ENCODE measurements around the gene GYG2.
A peak's percentile ranks its signal among the peaks of the same experiment; 100 is the strongest.
"Not testable (repeated sequence)": the region's sequence is repeated elsewhere in the genome, so short reads cannot be mapped to it uniquely, and the experiment has no call there.

The GYG2 gene

DNA sequence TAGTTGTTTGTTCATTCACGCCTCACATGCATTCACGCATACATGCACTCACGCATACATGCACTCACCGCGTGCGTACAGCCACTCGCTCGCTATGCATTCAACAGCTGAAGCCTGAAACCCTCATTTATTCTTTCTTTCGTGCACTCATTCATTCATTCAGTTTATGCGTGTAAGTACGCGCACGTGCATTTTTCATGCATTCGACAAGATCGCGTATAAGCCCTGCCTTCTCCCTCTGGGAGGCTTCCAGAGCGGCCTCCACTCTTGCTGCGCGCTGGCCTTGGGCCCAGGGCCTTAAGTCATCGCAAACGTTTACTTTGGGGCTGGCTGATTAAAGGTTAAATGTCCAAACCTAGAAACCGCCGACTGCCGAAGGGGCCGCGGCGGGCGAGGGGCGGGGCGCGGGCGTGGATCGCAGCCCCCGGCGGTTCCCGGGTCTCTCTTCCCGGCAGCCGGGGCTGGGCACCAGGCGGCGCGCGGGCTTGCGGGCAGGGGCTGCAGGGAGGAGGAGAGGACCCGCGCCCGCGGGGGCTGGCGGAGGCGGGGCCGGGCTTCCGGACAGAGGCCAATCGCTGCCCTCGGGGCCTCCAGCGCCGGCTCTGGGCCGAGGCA is at the start of gene GYG2:
Gene GYG2, plus strand, starts transcription at position 587 of the 615 bp plus-strand sequence. CDS start 1,259 bp downstream, outside the sequence.
- peak; percentile 51 for DNase-seq (ENCODE audit: low spot score)

DNA sequence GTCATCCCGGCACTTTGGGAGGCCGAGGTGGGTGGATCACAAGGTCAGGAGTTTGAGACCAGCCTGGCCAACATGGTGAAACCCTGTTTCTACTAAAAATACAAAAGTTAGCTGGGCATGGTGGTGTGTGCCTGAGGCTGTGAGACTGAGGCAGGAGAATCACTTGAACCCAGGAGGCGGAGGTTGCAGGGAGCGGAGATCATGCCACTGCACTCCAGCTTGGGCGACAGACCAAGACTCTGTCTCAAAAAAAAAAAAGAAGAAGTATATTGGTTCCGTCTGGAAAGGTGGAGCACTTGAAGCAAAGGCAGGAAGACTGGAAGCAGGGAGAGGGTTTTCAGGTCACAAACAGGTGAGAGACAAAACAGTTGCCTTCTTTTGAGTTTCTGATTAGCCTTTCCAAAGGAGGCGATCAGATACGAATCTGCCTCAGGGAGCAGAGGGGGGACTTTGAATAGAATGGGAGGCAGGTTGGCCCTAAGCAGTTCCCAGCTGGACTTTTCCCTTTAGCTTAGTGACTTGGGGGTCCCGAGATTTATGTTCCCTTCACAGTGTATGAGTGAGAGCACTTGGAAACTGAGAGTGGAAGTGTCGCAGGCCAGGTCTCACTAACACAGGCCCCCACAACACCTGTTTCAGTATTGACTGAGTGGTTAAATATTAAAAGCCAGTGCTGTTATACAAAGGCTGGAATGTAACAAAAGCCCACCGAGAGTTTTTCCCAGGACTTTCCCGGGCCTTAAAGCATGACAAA is 48.1 kb upstream of the GYG2 start:
- DNase-seq (ENCODE audit: low spot score), result not testable (repeated sequence)

DNA sequence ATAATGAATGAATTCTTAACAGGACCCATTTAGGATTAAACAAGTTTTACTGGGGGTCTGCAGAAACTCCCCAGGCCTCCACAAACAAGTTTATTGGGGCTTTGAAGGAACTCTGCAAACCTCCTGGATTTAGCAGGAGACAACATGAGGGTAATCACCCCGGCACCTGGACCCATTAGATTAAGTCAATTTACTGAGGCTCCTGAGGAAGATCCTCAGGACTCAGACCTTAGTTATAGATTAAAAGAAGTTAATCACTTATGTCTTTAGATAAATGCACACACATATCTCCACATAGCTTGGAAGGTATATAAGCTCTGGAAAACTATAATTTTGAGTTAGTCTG is 47.5 kb upstream of the GYG2 start:
- no peak for DNase-seq (ENCODE audit: low spot score)

DNA sequence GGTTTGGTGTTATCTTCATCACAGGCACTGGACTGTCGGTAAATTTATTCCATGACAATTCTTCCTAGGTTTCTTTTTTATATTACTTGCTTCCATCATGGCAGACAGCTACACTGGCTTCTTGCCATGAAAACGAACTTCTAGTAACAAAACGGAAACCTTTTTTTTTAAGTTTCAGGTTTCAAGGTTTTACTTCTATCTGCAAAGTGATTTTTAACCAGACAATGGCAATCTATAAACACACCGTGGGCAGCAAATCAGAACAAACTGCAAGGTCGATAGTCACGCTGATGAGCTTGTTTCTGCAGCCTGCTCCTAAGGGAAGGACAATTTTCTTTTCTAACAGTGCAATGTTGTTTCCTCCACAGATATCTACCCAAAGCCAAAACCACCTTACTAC is 47.0 kb upstream of the GYG2 start:
- no peak for DNase-seq (ENCODE audit: low spot score)

DNA sequence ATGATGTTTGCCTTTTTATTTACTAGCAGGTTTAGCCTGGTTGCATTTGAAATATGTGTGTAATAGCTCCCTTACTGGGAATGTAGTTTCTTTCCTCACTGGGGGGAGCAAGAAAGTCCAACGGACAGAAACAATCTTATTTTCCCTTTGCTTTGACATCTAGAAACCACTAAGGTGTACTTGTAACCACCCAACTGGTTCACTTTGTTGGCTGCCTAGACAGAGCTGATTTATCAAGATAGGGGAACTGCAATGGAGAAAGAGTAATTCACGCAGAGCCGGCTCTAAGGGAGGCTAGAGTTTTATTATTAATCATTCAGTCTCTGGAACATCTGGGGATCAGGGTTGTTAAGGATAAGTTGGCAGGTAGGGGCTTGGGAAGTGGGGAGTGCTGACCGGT is 46.6 kb upstream of the GYG2 start:
- DNase-seq (ENCODE audit: low spot score), result no peak

DNA sequence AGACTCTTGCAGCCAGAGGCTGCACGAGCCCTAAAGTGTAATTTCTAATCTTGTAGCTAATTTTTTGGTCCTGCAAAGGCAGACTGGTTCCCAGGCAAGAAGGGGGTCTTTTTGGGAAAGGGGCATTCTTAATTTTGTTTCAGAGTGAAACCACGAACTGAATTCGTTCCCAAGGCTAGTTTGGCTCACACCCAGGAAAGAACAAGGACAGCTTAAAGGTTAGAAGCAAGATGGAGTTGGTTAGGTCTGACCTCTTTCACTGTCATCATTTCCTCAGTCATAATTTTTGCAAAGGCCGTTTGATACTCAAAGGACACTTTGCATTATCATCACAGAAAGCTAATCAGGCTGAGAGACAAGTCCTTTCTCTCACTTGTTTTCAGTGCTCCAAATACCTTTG is 46.0 kb upstream of the GYG2 start:
- no peak for DNase-seq (ENCODE audit: low spot score)

DNA sequence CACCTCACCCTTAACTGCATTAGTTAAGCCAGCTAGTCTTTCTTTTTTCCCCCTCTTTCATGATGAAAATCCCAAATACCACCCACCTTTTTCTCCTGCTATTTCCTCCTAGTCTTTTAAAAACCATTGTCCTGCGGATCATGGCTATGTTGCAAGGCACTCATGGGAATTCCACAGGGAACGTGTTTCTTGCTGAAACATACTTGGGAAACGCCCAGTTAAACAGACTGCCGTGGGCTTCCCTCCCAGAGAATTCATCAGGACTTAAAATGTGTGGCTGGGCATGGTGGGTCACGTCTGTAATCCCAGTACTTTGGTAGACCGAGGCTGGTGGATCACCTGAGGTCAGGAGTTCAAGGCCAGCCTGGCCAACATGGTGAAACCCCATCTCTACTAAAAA is 44.7 kb upstream of the GYG2 start:
- no peak for DNase-seq (ENCODE audit: low spot score)

DNA sequence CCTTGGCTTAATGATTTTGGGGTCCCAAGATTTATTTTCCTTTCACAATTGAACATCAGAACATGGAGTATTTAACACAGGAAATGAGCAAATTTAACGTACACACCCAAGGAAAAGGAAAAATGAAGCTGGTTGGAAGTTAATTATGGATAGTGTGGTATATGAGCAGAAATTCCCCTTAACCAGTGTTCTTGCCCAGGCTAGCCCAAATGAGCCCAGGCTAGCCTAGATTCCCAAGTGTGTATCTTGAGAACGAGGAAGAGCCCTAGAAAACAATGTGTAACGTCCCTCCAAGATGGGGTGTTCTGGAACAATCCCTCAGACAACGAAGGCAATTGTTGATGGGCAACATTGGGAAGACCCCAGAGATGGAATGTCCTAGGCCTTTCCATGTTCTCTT is 43.2 kb upstream of the GYG2 start:
- no peak for DNase-seq (ENCODE audit: low spot score)

DNA sequence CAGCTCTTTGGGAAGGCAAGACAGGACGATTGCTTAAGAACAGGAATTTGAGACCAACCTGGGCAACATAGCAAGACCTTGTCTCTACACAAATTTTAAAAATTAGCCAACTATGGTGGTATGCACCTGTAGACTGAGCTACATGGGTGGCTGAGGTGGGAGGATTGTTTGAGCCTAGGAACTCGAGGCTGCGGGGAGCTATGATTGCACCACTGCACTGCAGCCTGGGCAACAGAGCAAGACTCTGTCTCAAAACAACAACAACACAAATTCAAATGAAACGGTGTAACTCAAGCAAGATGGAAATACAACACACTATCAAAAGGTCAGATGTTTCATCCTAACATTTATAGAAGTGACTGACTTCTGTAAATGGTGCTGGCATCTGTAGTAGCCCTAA is 39.8 kb upstream of the GYG2 start:
- no peak for DNase-seq (ENCODE audit: low spot score)

DNA sequence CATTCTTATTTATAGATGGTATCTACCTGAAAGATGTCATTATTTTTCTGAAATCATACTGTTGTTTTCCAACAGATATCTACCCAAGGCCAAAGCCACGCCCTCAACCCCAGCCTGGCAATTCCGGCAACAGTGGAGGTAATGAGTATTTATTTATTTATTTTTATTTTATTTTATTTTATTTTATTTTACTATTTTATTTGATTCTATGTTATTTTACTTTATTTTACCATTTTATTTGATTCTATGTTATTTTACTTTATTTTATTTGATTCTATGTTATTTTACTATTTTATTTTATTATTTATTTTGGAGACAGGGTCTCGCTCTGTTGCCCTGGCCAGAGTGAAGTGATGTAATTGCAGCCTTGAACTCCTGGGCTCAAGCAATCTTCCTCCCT is 39.2 kb upstream of the GYG2 start:
- DNase-seq (ENCODE audit: low spot score), result no peak

DNA sequence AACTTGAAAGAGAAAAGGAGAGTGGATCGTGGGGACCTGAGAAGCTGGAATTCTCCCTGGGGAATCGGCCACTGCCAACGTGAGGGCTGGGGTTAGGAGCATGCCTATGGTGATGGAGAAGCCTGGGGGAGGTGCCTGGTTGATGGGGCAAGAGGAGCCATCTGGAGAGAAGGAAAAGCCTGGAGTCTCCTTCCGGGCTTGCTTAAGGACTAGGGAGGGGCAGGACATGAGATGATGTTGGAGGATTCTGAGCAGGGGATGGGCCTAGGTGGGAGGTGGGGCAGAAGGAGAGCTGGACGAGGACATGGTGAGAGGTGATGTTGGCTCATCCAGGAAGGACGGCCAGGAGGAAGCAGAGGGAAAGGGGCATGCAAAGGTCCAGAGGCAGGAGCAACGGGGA is 35.0 kb upstream of the GYG2 start:
- no peak for DNase-seq (ENCODE audit: low spot score)

DNA sequence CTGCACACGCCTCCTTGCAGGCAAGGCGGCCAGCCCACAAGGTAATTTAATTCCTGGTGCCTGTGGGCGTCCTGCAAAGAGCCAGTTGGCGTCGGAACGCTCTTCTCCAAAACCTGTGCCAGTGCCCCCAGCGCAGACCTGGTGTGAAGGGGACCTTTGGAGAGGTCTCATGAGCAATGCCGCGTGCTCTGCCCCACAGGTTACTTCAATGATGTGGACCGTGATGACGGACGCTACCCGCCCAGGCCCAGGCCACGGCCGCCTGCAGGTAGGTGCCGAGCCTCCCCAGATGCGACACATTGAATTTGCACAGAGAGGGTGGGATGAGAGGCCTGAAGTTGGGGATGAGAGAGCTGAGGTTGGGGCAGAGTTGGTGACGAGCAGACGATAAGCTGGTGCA is 34.4 kb upstream of the GYG2 start:
- DNase-seq (ENCODE audit: low spot score), result no peak

DNA sequence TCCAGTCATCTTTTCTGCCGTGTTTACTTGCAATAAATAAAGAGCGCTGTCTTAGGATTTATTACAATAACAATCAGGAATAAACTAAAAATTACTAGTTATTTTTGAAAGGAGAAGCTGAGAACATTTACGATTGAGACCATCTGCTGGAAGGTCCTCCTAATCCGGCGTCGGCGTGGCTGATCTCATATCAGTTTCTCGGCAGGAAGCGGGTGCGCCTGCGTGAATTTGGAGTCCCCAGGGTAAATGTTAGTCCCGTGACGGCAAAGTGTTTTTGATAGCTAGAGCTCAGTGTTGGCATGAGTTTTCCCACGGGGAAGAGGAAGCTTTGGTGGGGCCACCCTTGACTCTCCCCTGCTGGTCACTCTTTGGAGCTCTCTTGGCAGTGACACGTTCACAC is 31.9 kb upstream of the GYG2 start:
- not testable (repeated sequence) for DNase-seq (ENCODE audit: low spot score)

DNA sequence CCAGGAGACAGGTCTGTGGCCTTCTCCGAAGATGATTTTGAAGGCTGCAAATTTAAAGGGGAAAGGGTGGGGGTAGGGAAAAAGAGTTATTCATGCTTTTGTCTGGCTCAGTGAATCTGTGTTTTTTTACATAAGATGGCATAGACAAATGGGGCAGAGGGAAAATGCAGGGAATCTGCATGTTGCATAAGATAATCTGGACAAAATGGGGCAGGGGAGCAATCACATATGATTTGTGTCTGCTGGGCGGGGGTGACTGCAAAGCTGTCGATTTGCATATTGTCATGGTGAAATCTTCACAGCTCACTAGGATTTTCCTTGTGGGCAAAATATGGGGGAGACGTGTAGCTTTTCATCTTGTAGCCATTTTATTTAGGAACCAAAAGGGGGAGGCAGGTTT is 29.4 kb upstream of the GYG2 start:
- no peak for DNase-seq (ENCODE audit: low spot score)

DNA sequence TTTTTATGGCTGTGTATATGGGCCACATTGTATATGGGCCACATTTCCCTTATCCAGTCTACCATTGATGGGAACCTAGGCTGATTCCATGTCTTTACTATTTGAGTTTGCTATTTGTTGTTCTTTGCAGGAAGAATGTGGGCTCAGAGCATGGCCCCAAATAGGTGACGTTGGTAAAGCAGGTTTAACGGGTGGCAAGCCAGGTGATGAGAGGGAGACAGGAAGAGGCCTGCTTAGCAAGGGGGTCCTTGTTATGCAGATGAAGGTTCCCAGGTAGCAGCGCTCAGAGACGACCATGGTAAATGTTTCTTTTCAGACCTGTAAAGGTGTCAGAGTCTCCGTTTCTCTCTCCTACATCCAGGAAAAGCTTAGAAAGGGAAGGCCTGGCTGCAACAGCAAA is 28.8 kb upstream of the GYG2 start:
- DNase-seq (ENCODE audit: low spot score), result not testable (repeated sequence)

DNA sequence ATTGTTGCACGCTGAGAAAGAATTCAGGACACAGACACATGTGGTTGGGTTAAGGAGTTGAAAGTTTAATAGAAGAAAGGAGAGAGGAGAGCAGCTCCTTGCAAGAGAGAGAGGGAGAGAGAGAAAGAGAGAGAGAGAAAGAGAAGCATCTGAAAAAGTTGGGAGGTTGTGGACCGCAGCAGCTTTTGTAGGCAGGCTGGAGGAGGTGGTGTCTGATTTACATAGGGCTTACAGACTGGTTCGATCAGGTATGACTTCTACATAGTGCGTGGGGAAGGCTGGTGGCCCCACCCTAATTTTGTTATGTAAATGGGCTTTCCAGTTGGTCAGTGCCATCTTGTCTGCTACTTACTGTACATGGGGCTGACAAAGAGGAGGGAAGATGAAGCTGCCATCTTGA is 27.5 kb upstream of the GYG2 start:
- no peak for DNase-seq (ENCODE audit: low spot score)

DNA sequence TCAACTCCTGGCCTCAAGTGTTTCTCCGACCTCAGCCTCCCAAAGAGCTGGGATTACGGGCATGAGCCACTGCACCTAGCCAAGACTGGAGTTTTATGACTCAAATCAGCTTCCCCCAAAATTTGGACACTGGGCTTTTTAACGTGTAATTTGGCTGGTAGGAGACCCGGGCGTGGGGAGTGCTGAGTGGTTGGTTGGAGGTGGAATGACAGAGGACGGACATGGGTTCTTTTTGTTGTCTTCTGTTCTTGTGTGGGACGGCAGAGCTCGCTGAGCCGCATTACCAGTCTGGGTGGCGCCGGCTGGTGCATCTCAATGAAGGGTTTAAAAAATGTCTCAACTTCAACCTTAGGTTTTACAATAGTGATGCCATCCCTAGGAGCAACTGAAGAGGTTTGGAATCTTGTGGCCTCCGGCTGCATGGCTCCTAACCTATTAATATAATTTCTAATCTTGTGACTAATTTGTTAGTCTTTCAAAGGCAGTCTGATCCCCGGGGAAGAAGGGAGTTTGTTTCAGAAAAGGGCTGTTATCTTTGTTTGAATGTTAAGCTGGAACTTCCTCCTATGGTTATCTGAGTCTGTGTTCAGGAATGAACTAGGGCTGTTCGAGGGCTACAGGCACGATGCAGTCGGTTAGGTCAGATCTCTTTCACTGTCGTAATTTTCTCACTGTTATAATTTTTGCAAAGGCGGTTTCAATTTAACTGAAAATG is 26.2 kb upstream of the GYG2 start:
- DNase-seq (ENCODE audit: low spot score), result not testable (repeated sequence)

DNA sequence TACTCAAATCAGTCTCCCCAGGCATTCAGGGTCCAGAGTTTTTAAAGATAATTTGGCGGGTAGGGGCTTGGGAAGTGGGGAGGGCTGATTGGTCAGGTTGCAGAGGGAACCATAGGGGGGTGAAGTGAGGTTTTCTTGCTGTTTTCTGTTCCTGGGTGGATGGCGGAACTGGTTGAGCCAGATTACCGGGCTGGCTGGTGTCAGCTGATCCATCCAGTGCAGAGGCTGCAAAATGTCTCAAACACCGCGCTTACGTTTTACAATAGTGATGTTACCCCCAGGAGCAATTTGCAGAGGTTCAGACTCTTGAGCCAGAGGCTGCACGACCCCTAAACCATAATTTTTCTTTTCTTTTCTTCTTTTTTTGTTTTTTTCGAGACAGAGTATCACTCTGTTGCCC is 25.2 kb upstream of the GYG2 start:
- peak; percentile 42 for DNase-seq (ENCODE audit: low spot score)

DNA sequence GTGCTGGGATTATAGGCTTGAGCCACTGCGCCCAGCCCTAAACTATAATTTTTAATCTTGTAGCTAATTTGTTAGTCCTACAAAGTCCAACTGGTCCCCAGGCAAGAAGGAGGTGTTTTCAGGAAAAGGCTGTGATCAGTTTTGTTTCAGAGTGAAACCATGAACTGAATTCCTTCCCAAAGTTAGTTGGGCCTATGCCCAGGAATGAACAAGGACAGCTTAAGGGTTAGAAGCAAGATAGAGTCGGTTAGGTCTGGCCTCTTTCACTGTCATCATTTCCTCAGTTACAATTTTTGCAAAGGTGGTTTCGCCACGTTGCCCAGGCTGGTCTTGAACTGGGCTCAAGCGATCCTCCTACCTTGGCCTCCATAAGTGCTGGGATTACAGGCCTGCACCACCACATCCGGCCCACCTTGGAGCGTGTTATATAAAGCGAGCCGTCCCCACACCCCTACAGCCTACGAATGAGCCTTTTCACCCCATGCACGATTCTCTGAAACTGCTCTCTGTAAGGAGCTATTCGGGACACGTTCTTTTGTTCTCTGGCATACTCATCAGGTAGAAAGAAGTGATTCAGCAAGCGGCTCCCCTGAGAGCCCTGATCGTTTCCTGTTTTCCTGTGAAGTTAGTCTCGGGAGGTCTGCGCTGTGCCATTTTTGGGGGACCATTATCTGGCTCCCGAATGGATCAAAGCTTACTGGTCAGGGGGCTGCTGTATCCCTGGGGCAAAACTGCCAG is 24.5 kb upstream of the GYG2 start:
- peak; percentile 20 for DNase-seq (ENCODE audit: low spot score)

DNA sequence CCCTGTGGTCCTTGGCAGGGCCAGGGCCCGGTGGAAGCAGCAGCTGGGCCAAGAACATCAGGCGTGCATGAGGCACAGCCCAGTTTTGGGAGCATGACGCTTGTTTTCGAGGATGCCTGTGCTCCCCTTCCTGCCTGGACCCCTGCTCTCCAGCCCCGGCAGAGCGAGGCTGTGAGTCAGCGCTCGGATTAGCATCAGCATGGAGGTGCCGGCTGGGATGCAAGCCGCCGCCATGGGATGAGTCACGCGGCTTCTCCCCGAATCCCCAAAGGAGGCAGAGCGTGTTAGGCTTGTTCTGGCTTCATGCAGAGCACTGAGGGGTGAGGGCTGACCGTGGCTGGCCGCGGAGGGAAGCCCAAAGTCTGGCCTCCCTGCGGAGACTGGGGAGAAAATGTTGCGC is 23.9 kb upstream of the GYG2 start:
- peak; percentile 49 for DNase-seq (ENCODE audit: low spot score)

DNA sequence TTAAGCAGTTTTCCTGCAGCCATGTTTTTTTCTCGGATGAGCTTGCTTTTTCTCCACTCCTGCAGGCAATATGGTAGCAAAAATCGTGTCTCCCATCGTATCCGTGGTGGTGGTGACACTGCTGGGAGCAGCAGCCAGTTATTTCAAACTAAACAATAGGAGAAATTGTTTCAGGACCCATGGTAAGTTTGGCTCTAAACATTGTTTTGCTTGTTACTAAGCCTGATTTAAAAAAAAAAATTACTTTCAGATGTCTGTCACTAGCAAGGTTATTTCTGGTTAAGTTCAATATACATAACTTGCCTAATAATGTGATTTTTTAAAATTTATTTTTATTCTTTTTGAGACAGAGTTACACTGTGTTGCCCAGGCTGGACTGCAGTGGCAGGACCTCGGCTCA is 17.5 kb upstream of the GYG2 start:
- DNase-seq (ENCODE audit: low spot score), result peak; percentile 15

DNA sequence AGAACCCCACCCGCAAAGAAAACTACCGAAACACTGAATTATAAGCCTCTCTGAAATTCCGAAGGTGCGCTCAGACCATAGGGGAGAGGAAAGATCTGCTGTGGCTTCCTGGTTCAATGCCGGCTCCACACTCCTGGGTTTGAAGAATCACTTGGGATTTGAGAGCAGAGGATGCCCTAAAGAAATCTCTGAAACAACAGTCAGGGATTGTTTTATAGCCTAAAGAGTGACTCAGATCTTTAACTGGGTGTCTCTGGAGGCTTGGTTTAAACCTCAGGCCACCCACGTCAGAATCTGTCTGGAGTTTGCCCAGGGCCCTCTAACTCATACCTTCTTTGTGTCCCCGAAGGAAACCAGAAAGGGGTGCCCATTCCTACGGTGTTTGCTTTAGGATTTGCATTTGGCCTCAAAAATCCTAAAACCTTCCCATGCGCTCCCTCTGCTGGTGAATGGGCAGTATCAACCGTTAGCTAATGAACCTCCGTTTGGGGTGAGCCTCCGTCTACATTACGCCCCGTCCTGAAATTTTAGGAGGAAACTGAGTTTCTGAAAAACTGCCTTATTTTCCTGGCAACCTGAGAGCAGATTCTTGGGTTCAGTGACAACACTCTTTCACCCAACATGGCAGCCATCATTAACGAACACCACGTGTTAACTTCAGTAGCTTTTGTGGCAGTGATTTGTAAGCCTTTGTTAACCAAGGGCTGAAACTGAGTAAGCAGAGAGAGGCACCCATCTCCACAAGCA is 16.4 kb upstream of the GYG2 start:
- DNase-seq (ENCODE audit: low spot score), result peak; percentile 66

Data from ecto neural progenitor cell (in vitro differentiated cells).